K562 (cell line): ENCODE results near the gene COL26A1. TPM values are rescaled to one million over a fixed set of nuclear protein-coding genes. Genes with fewer than 3 reads are reported as not detected.
A peak's percentile ranks its signal among the peaks of the same experiment; 100 is the strongest.

Experiments
- ATAC-seq: fragments of 200-7000 bp; cut with Tn5 transposase; 3 replicates; pipeline ENCODE4 v1.9.1; 2020; ENCODE audit warnings: moderate library complexity
- BruUV-seq: library from RNA; stranded (reverse); fragments of 400-500 nt; replicated peaks from 2 replicates; lab custom pipeline; 2021; lab: Mats Ljungman, UMichigan
- CTCF ChIA-PET: fragments of 300-600 bp; formaldehyde crosslinking; extraction: SDS; loops from one replicate; lab custom pipeline; 2021; ENCODE audit warnings: low intra/inter-chr PET ratio; lab: Yijun Ruan, JAX
- POLR2A ChIA-PET: fragments of 300-600, 350-650 bp; sonication (Branson Sonifier 250); formaldehyde crosslinking; extraction: SDS; loops from one replicate; lab custom pipeline; 2021; ENCODE audit warnings: antibody characterized with exemption, inconsistent platforms; lab: Yijun Ruan, JAX
- DNase-seq, 4 experiments: peaks; one replicate each; pipeline versions ENCODE4 v3.0.0 to v3.0.0-alpha.2; 2011 to 2018; ENCODE audit warnings: low spot score in 3 of 4, mixed read lengths in 3 of 4; ENCODE audit errors: extremely low read depth in 1 of 4
- FAIRE-seq: peaks from 2 replicates; lab custom pipeline; 2011; peaks lifted over from hg19 to GRCh38; lab: Jason Lieb, UNC
- H2AFZ ChIP-seq: 2 replicates; pipeline ENCODE4 v1.6.0; 2011; ENCODE audit warnings: low read depth, low read length, control low read depth, inconsistent platforms
- H3K27ac ChIP-seq: fragments of 200-600 bp; 3 replicates; pipeline ENCODE4 v1.8.0; 2011; ENCODE audit warnings: low read depth, mild to moderate bottlenecking, control low read depth, inconsistent platforms, low read length, moderate library complexity, mixed read lengths; ENCODE audit errors: extremely low read depth
- H3K27me3 ChIP-seq, 2 experiments: fragments of 300-600 bp in 1 of 2; 2 replicates in 1 of 2; 3 replicates in 1 of 2; pipeline versions ENCODE4 v1.6.0 to v1.8.0; 2011; ENCODE audit warnings: inconsistent platforms in 2 of 2, low read length in 2 of 2, mild to moderate bottlenecking in 1 of 2, mixed read lengths in 1 of 2, moderate library complexity in 1 of 2; ENCODE audit not compliant: control insufficient read depth in 2 of 2, insufficient read depth in 2 of 2
- H3K36me3 ChIP-seq: fragments of 300-600 bp; 3 replicates; pipeline ENCODE4 v1.8.0; 2011; ENCODE audit warnings: mild to moderate bottlenecking, low read length, inconsistent platforms; ENCODE audit not compliant: control insufficient read depth, insufficient read depth
- H3K4me1 ChIP-seq, 2 experiments: fragments of 200-600 bp in 1 of 2; replicated peaks in 1 of 2; 2 replicates in 1 of 2; 3 replicates in 1 of 2; pipeline versions ENCODE4 v1.5.1 to v1.8.0; 2011; ENCODE audit warnings: inconsistent platforms in 2 of 2, low read length in 2 of 2, mild to moderate bottlenecking in 1 of 2, mixed read lengths in 1 of 2, moderate library complexity in 1 of 2; ENCODE audit not compliant: control insufficient read depth in 2 of 2, insufficient read depth in 2 of 2
- H3K4me2 ChIP-seq: 2 replicates; pipeline ENCODE4 v1.6.1; 2011; ENCODE audit warnings: low read length, control low read depth, inconsistent platforms, mixed read lengths; ENCODE audit not compliant: insufficient read depth
- H3K4me3 ChIP-seq: fragments of 200-600 bp; sonication (generic), shearing (Covaris generic); 2 replicates; pipeline ENCODE4 v1.5.1; 2016; ENCODE audit warnings: control low read depth, inconsistent platforms
- H3K79me2 ChIP-seq: fragments of 200-600 bp; 3 replicates; pipeline ENCODE4 v1.8.0; 2011; ENCODE audit warnings: low read length, inconsistent platforms; ENCODE audit not compliant: control insufficient read depth, insufficient read depth
- H3K9ac ChIP-seq, 2 experiments: 2 replicates each; pipeline versions ENCODE4 v1.6.0 to v1.6.1; 2011; ENCODE audit warnings: low read depth in 2 of 2, low read length in 2 of 2, control low read depth in 1 of 2, inconsistent platforms in 1 of 2, mild to moderate bottlenecking in 1 of 2, mixed read lengths in 1 of 2; ENCODE audit not compliant: insufficient read depth in 1 of 2
- H3K9me1 ChIP-seq: one replicate; pipeline ENCODE4 v1.6.0; 2011; ENCODE audit warnings: inconsistent platforms, mild to moderate bottlenecking, low read length, moderate library complexity; ENCODE audit not compliant: control insufficient read depth, insufficient read depth
- H3K9me3 ChIP-seq: replicated peaks from 2 replicates; pipeline ENCODE4 v1.5.1; 2011; ENCODE audit warnings: low read depth, low read length, inconsistent platforms; ENCODE audit not compliant: control insufficient read depth, insufficient read depth
- H4K20me1 ChIP-seq: replicated peaks from 2 replicates; pipeline ENCODE4 v1.6.1; 2011; ENCODE audit warnings: low read length, inconsistent platforms, mixed read lengths; ENCODE audit not compliant: control insufficient read depth, insufficient read depth
- BRF2 ChIP-seq: IDR thresholded peaks from 3 replicates; pipeline ENCODE4 v1.6.1; 2011; ENCODE audit warnings: borderline replicate concordance, mild to moderate bottlenecking; ENCODE audit not compliant: insufficient read length, insufficient read depth
- CGGBP1 ChIP-seq: fragments of 250-450 bp; sonication (Bioruptor Pico); IDR thresholded peaks from 2 replicates; pipeline ENCODE4 v1.9.0; 2021; ENCODE audit warnings: mild to moderate bottlenecking
- E2F6 ChIP-seq, 2 experiments: IDR thresholded peaks; 2 replicates each; pipeline ENCODE4 v1.6.1; 2011; ENCODE audit warnings: borderline replicate concordance in 1 of 2, control low read depth in 1 of 2, low read depth in 1 of 2, low read length in 1 of 2, mild to moderate bottlenecking in 1 of 2, mixed read lengths in 1 of 2, moderate library complexity in 1 of 2; ENCODE audit not compliant: insufficient read depth in 1 of 2, insufficient read length in 1 of 2, poor library complexity in 1 of 2, severe bottlenecking in 1 of 2; ENCODE audit errors: extremely low read depth in 1 of 2
- EHMT2 ChIP-seq: fragments of 450-650 bp; IDR thresholded peaks from 2 replicates; pipeline ENCODE4 v1.6.1; 2018; ENCODE audit warnings: antibody characterized with exemption
- HLTF ChIP-seq: fragments of 450-650 bp; IDR thresholded peaks from 2 replicates; pipeline ENCODE4 v1.6.1; 2016
- MAFG ChIP-seq: fragments of 450-650 bp; conservative IDR thresholded peaks from 2 replicates; pipeline ENCODE4 v1.6.1; 2016; ENCODE audit warnings: missing genetic modification characterization, missing compliant biosample characterization
- RBM22 ChIP-seq: fragments of 200-400 bp; formaldehyde crosslinking; IDR thresholded peaks from 2 replicates; pipeline ENCODE4 v1.6.1; 2018; ENCODE audit warnings: low read length, low read depth; ENCODE audit not compliant: poor library complexity, severe bottlenecking
- RCOR1 ChIP-seq, 2 experiments: IDR thresholded peaks; 2 replicates each; pipeline ENCODE4 v1.6.1; 2012; ENCODE audit warnings: low read depth in 2 of 2, low read length in 2 of 2, borderline replicate concordance in 1 of 2, improper control_type of control experiment in 1 of 2
- SRSF7 ChIP-seq: fragments of 200-400 bp; formaldehyde crosslinking; optimal IDR thresholded peaks from 2 replicates; pipeline ENCODE3; 2017; ENCODE audit warnings: mild to moderate bottlenecking, low read depth, low read length
- ZBTB34 ChIP-seq: fragments of 250-450 bp; sonication (Bioruptor Pico); IDR thresholded peaks from 2 replicates; pipeline ENCODE4 v1.8.0; 2021; ENCODE audit warnings: mild to moderate bottlenecking, moderate library complexity
- ZNF212 ChIP-seq: fragments of 450-650 bp; formaldehyde crosslinking; IDR thresholded peaks from 2 replicates; pipeline ENCODE4 v1.4.0; 2020; ENCODE audit warnings: mild to moderate bottlenecking
- ZNF24 ChIP-seq: fragments of 450-650 bp; IDR thresholded peaks from 2 replicates; pipeline ENCODE4 v1.6.1; 2016
- WGBS: fragments of 100-300 bp; shearing (Covaris generic); methylation state at CpG from one replicate; pipeline ENCODE4 v1.1.6; 2016; ENCODE audit warnings: low coverage, mixed read lengths; ENCODE audit not compliant: insufficient coverage; ENCODE audit errors: missing lambda C conversion rate; 5-methylcytosine and 5-hydroxymethylcytosine counted together
- in situ Hi-C: fragments of 300-500 bp; cut with MboI; formaldehyde crosslinking; loops from 4 replicates; pipeline ENCODE4 v1.15.0; 2018; ENCODE audit warnings: inconsistent platforms, mixed read lengths
- intact Hi-C: fragments of 100-400 bp; cut with micrococcal nuclease; formaldehyde crosslinking; loops from 2 replicates; pipeline ENCODE4 v1.14.2; 2022
- polyA plus RNA-seq, 8 experiments: library from polyadenylated mRNA; depleted of rRNA in 4 of 8; stranded (reverse) in 5 of 8; unstranded in 3 of 8; fragments of >200 nt; fragmentation: Nextera tagmentation in 2 of 8; fragmentation: Illumina TruSeq in 1 of 8; extraction: Ambion mirVana in 2 of 8; extraction: Trizol in 1 of 8; gene quantifications; 2 replicates each; pipeline versions ENCODE4 v1.2.1 to v1.2.3, GENCODE V29; 2011 to 2014; ENCODE audit warnings: inconsistent platforms in 1 of 8, missing spikeins in 1 of 8
- total RNA-seq, 7 experiments: library from RNA; depleted of rRNA in 6 of 7; stranded (reverse); fragments of >200 nt in 6 of 7; fragmentation: Illumina TruSeq in 2 of 7; extraction: Trizol in 2 of 7; gene quantifications; 2 replicates each; pipeline versions ENCODE4 v1.2.1 to v1.2.3, GENCODE V29; 2011 to 2021; ENCODE audit warnings: low replicate concordance in 1 of 7

COL26A1 gene
- total and polyA plus RNA-seq, 9 of the 15 experiments (the other 6 are each of a cell fraction or from before 2014, with no cell fraction given) = 0.04 to 0.39 (median 0.07) TPM; not detected in 5

GRCh38 chr7:101586906-101587677 is 224.4 kb downstream of the COL26A1 start (continued):
- TF ChIP-seq ZBTB34 (CRISPR knock-in tag) = no peak
- no peak for TF ChIP-seq ZNF212 (CRISPR knock-in tag)
- no peak for TF ChIP-seq ZNF24
- TF ChIP-seq HLTF = no peak

GRCh38 chr7:101588131-101588935 is 225.7 kb downstream of the COL26A1 start:
- 41% methylated on average over 9 of the region's 9 CpGs for WGBS
- no peaks in the 10 kb centered on the region for H3K36me3 ChIP-seq
- TF ChIP-seq MAFG (tag) (no peak), EHMT2 (no peak), RBM22 (no peak), BRF2 (no peak), E2F6 (IDR thresholded peaks at IDR 0.05; ENCODE audit: borderline replicate concordance in 1 of 2, extremely low read depth in 1 of 2, insufficient read depth in 1 of 2, insufficient read length in 1 of 2, low read depth in 1 of 2, low read length in 1 of 2, poor library complexity in 1 of 2, severe bottlenecking in 1 of 2) (no peak), CGGBP1 (CRISPR knock-in tag) (no peak), SRSF7 (no peak), RCOR1 (IDR thresholded peaks at IDR 0.05; ENCODE audit: borderline replicate concordance in 1 of 2, low read depth in 2 of 2, low read length in 2 of 2) (no peak)

More at GRCh38 chr7:101588131-101588935, 225.7 kb downstream of the COL26A1 start:
- H3K9me3 ChIP-seq = no peaks in the 10 kb centered on the region
- no TSS peak for BruUV-seq
- DNase-seq = peak in 1 of 4 experiments; percentile 6
- in situ Hi-C loops (no loop called here), intact Hi-C loops (no loop called here)
- no peak overlapping the region for H3K4me3 ChIP-seq
- CTCF ChIA-PET = no interaction called here
- peaks cover 3 to 26% of the 10 kb centered on the region in 2 experiments; a peak in 4 of 5 replicates for H3K27me3 ChIP-seq
- POLR2A ChIA-PET = no interaction called here
- H3K4me1 ChIP-seq = peaks cover 0 to 10% of the 10 kb centered on the region in 2 experiments; a peak in 1 of 5 replicates
- H4K20me1 ChIP-seq = no peaks in the 10 kb centered on the region
- H3K9me1 ChIP-seq = no peaks in the 10 kb centered on the region
- ATAC-seq = no peak; the same call in 2 of the 3 replicates
- H3K4me2 ChIP-seq = no peak overlapping the region
- no peaks in the 10 kb centered on the region for H3K79me2 ChIP-seq
- no peak overlapping the region for H2AFZ ChIP-seq
- no peak for FAIRE-seq
- no peak overlapping the region for H3K9ac ChIP-seq
- no peak overlapping the region for H3K27ac ChIP-seq
